Fibroblast of the aortic adventitia (primary cell): ENCODE results near the gene DIP2B. TPM values are rescaled to one million over a fixed set of nuclear protein-coding genes. Genes with fewer than 3 reads are reported as not detected.
A peak's percentile ranks its signal among the peaks of the same experiment; 100 is the strongest.
"Not testable (repeated sequence)": the region's sequence is repeated elsewhere in the genome, so short reads cannot be mapped to it uniquely, and the experiment has no call there.

ENCODE experiments used
- DNase-seq: peaks from one replicate; pipeline ENCODE4 v3.0.0-alpha.2; 2010; ENCODE audit warnings: low read depth
- H3K4me3 ChIP-seq: 2 replicates; pipeline ENCODE4 v1.5.1; 2011; ENCODE audit warnings: low read depth, mild to moderate bottlenecking, control low read depth, low read length, moderate library complexity
- CTCF ChIP-seq: IDR thresholded peaks from 2 replicates; pipeline ENCODE4 v1.5.1; 2011; ENCODE audit warnings: mild to moderate bottlenecking, low read length, control low read depth, inconsistent platforms; ENCODE audit not compliant: insufficient read depth
- total RNA-seq: library from RNA; depleted of rRNA; stranded (reverse); fragments of >200 nt; gene quantifications from 2 replicates; pipeline ENCODE4 v1.2.3, GENCODE V29; 2012; ENCODE audit warnings: low replicate concordance

The DIP2B gene
- total RNA-seq, 1 donor = 26.7 TPM

- no peak for DNase-seq
- no peak overlapping the region for H3K4me3 ChIP-seq
- TF ChIP-seq CTCF = no peak
Measured at GRCh38 chr12:50679612-50680011, 174.8 kb downstream of the DIP2B start.

GRCh38 chr12:50681064-50681463 lies 176.3 kb downstream of the DIP2B start:
- not testable (repeated sequence) for DNase-seq, H3K4me3 ChIP-seq

- no peak for DNase-seq
- H3K4me3 ChIP-seq = no peak overlapping the region
- TF ChIP-seq CTCF = no peak
Measured at GRCh38 chr12:50685641-50686040, 180.9 kb downstream of the DIP2B start.

- DNase-seq = no peak
- H3K4me3 ChIP-seq = no peak overlapping the region
- no peak for TF ChIP-seq CTCF
Measured at GRCh38 chr12:50686406-50686805, 181.6 kb downstream of the DIP2B start.

GRCh38 chr12:50686976-50687375 lies 182.2 kb downstream of the DIP2B start:
- H3K4me3 ChIP-seq = no peak overlapping the region
- TF ChIP-seq CTCF = no peak
- DNase-seq = no peak

GRCh38 chr12:50689437-50689836 lies 184.7 kb downstream of the DIP2B start:
- no peak for DNase-seq

GRCh38 chr12:50690925-50691324 lies 186.1 kb downstream of the DIP2B start:
- peak; percentile 22 for DNase-seq
- H3K4me3 ChIP-seq = no peak overlapping the region
- TF ChIP-seq CTCF = no peak

More at GRCh38 chr12:50689437-50689836, 184.7 kb downstream of the DIP2B start:
- no peak for TF ChIP-seq CTCF
- H3K4me3 ChIP-seq = no peak overlapping the region
